C4-2B (cell line): ENCODE results near the gene CDH23.

Source experiments
- ZFX ChIP-seq: fragments of 450-650 bp; IDR thresholded peaks from 2 replicates; pipeline ENCODE4 v1.6.1; 2017
- TF ChIP-seq, protein P1 (sequence below): fragments of 450-650 bp; conservative IDR thresholded peaks from 2 replicates; pipeline ENCODE4 v1.5.1; 2017; ENCODE audit warnings: mild to moderate bottlenecking

DNA sequence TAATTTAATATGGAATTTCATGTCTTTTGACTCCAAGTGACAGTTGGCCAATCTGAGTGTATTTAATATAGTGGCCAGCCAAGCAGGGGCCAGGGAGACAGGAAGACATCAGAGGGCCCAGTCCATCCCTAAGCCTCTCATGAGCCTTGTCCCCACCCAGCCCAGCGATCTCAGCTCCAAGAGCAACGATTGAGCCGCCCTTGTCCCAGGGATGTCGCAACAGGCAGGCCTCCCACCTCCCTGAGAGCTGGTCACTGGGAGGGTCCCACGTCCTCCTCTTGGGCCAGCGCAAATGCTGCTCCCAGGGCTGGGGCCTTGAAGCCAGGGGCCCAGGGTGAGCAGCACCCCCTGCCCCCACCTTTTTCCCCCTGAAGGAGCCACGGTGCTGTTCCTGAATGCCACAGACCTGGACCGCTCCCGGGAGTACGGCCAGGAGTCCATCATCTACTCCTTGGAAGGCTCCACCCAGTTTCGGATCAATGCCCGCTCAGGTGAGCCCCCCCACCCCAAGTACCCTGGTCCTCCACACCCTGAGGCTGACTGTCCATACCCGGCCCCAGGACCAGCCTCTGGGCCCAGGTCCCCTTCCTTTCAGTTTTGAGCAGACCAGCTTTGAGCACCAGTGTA lies 293.5 kb downstream of the CDH23 start:
- TF ChIP-seq, protein P1, sequence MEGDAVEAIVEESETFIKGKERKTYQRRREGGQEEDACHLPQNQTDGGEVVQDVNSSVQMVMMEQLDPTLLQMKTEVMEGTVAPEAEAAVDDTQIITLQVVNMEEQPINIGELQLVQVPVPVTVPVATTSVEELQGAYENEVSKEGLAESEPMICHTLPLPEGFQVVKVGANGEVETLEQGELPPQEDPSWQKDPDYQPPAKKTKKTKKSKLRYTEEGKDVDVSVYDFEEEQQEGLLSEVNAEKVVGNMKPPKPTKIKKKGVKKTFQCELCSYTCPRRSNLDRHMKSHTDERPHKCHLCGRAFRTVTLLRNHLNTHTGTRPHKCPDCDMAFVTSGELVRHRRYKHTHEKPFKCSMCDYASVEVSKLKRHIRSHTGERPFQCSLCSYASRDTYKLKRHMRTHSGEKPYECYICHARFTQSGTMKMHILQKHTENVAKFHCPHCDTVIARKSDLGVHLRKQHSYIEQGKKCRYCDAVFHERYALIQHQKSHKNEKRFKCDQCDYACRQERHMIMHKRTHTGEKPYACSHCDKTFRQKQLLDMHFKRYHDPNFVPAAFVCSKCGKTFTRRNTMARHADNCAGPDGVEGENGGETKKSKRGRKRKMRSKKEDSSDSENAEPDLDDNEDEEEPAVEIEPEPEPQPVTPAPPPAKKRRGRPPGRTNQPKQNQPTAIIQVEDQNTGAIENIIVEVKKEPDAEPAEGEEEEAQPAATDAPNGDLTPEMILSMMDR, result no peak
- TF ChIP-seq ZFX, result no peak
